CD4-positive, alpha-beta memory T cell (primary cell): ENCODE data around the gene MEGF11. TPM values are rescaled to one million over a fixed set of nuclear protein-coding genes. Genes with fewer than 3 reads are reported as not detected.
A peak's percentile ranks its signal among the peaks of the same experiment; 100 is the strongest.
"Not testable (repeated sequence)": the region's sequence is repeated elsewhere in the genome, so short reads cannot be mapped to it uniquely, and the experiment has no call there.

ENCODE experiments used
- CTCF ChIA-PET: fragments of 350-600 bp; sonication (Branson Sonifier 250); formaldehyde crosslinking; loops from one replicate; lab custom pipeline; 2021; ENCODE audit warnings: inconsistent platforms; ENCODE audit not compliant: partially characterized antibody; lab: Charles Lee
- POLR2A ChIA-PET: fragments of 350-600 bp; sonication (Branson Sonifier 250); formaldehyde crosslinking; loops from one replicate; lab custom pipeline; 2021; ENCODE audit not compliant: partially characterized antibody; lab: Charles Lee
- DNase-seq, 5 donors: peaks; one replicate each; pipeline versions ENCODE4 v3.0.0 to v3.0.0-alpha.2; 2020 to 2022; ENCODE audit warnings: mixed read lengths in 1 of 5
- H3K27ac ChIP-seq: one replicate; pipeline ENCODE4 v1.7.0; 2013; ENCODE audit warnings: low read depth, low read length
- H3K27me3 ChIP-seq: 2 replicates; pipeline ENCODE4 v1.7.0; 2013; ENCODE audit warnings: mild to moderate bottlenecking, low read length, moderate library complexity; ENCODE audit not compliant: insufficient read depth
- H3K36me3 ChIP-seq: 2 replicates; pipeline ENCODE4 v1.7.0; 2013; ENCODE audit warnings: mild to moderate bottlenecking, low read length, moderate library complexity; ENCODE audit not compliant: insufficient read depth
- H3K4me1 ChIP-seq: 2 replicates; pipeline ENCODE4 v1.7.0; 2013; ENCODE audit warnings: mild to moderate bottlenecking, low read length, moderate library complexity; ENCODE audit not compliant: insufficient read depth
- H3K4me3 ChIP-seq, 2 donors: one replicate each; pipeline ENCODE4 v1.7.0; 2013; ENCODE audit warnings: low read length in 2 of 2, mild to moderate bottlenecking in 1 of 2
- H3K9me3 ChIP-seq, 2 donors: one replicate each; pipeline ENCODE4 v1.7.0; 2013; ENCODE audit warnings: low read length in 2 of 2, control low read depth in 1 of 2; ENCODE audit not compliant: control insufficient read depth in 1 of 2
- H3K27ac Mint-ChIP-seq, 7 donors: one replicate each; pipeline ENCODE4 v1.8.0; 2020 to 2021; ENCODE audit warnings: mixed read lengths in 7 of 7, mild to moderate bottlenecking in 6 of 7, inconsistent platforms in 3 of 7, moderate library complexity in 3 of 7
- H3K27me3 Mint-ChIP-seq, 2 donors: one replicate each; pipeline ENCODE4 v1.8.0; 2020 to 2021; ENCODE audit warnings: mixed read lengths in 2 of 2
- H3K36me3 Mint-ChIP-seq, 2 donors: one replicate each; pipeline ENCODE4 v1.8.0; 2020 to 2021; ENCODE audit warnings: mixed read lengths in 2 of 2, inconsistent platforms in 1 of 2, mild to moderate bottlenecking in 1 of 2
- H3K4me1 Mint-ChIP-seq, 4 donors: one replicate each; pipeline ENCODE4 v1.8.0; 2020 to 2021; ENCODE audit warnings: mixed read lengths in 4 of 4, mild to moderate bottlenecking in 1 of 4
- H3K4me3 Mint-ChIP-seq, 8 donors: one replicate each; pipeline ENCODE4 v1.8.0; 2020 to 2021; ENCODE audit warnings: mixed read lengths in 8 of 8, mild to moderate bottlenecking in 7 of 8, moderate library complexity in 6 of 8, inconsistent platforms in 3 of 8
- H3K9me3 Mint-ChIP-seq, 8 donors: one replicate each; pipeline ENCODE4 v1.8.0; 2020 to 2021; ENCODE audit warnings: mixed read lengths in 8 of 8, mild to moderate bottlenecking in 5 of 8, inconsistent platforms in 3 of 8, moderate library complexity in 1 of 8
- intact Hi-C: fragments of 100-400 bp; cut with micrococcal nuclease; formaldehyde crosslinking; loops from one replicate; pipeline ENCODE4 v1.15.1; 2023
- polyA plus RNA-seq, 2 donors: library from polyadenylated mRNA; unstranded; fragments of 300-500 nt; fragmentation: Illumina TruSeq; gene quantifications; one replicate each; pipeline ENCODE4 v1.2.3, GENCODE V29; 2021
- total RNA-seq, 2 experiments: library from RNA; stranded (reverse); gene quantifications; one replicate each; pipeline ENCODE4 v1.2.3, GENCODE V29; 2021

The MEGF11 gene
- total and polyA plus RNA-seq, 4 experiments from 2014 or later: 0.69 TPM; not detected in 3

- H3K9me3 Mint-ChIP-seq, H3K9me3 ChIP-seq, H3K27me3 ChIP-seq, H3K4me3 ChIP-seq, DNase-seq, H3K4me3 Mint-ChIP-seq, CTCF ChIA-PET, H3K27me3 Mint-ChIP-seq, H3K36me3 ChIP-seq, H3K27ac ChIP-seq: not testable (repeated sequence)
- peaks cover 22 to 56% (median 35%) of the 10 kb centered on the region in 4 donors for H3K4me1 Mint-ChIP-seq
- H3K4me1 ChIP-seq: peaks cover 48% of the 10 kb centered on the region
- peaks cover 4 to 37% of the 10 kb centered on the region in 2 donors for H3K36me3 Mint-ChIP-seq
- POLR2A ChIA-PET: interaction anchor here (0.7 kb wide), 1 partner anchor 10 kb away, joined by 3 read pairs; no protein-coding TSS in a partner anchor
- intact Hi-C loops: loop anchor here (2.0 kb wide), 1 partner anchor 17 kb away; no protein-coding TSS in a partner anchor
- peak overlapping the region in 1 of 7 donors; percentile 23 for H3K27ac Mint-ChIP-seq
These were observed 381.7 kb downstream of the MEGF11 start for GRCh38 chr15:65871886-65872285.

- Histone ChIP-seq H3K27me3 (no peaks in the 10 kb centered on the region), H3K4me3 (peak overlapping the region; percentile 92 to 99), H3K4me1 (peaks cover 44% of the 10 kb centered on the region), H3K27ac (peak overlapping the region; percentile 89), H3K9me3 (no peaks in the 10 kb centered on the region), H3K36me3 (no peaks in the 10 kb centered on the region)
- Mint-ChIP-seq H3K27me3 (peaks cover 0 to 5% of the 10 kb centered on the region in 2 donors), H3K9me3 (peaks cover 0 to 8% (median 0%) of the 10 kb centered on the region in 8 donors), H3K36me3 (peaks cover 4 to 33% of the 10 kb centered on the region in 2 donors), H3K4me1 (peaks cover 22 to 56% (median 35%) of the 10 kb centered on the region in 4 donors), H3K4me3 (peak overlapping the region; percentile 95 to 100 (median 98)), H3K27ac (peak overlapping the region; percentile 98 to 100 (median 99))
- intact Hi-C loops: loop anchor here (2.0 kb wide), 1 partner anchor 18 kb away; no protein-coding TSS in a partner anchor
- DNase-seq: no peak
- ChIA-PET CTCF (interaction anchor here (1.5 to 3.8 kb wide), 3 partner anchors 17 to 260 kb away, joined by 4 to 20 read pairs (median 6); partner anchors contain the start of gene INTS14), POLR2A (interaction anchor here (0.6 to 2.9 kb wide), 6 partner anchors 13 to 1519 kb away, joined by 3 to 41 read pairs (median 12); partner anchors contain the start of genes DENND4A and INTS14)
These were observed 382.5 kb downstream of the MEGF11 start for GRCh38 chr15:65870889-65871533.

- CTCF ChIA-PET: interaction anchor here (0.8 to 3.8 kb wide), 14 partner anchors 10 to 275 kb away, joined by 3 to 20 read pairs (median 6); partner anchors contain the start of genes DENND4A and INTS14
- intact Hi-C loops: loop anchor here (1.0 to 10.0 kb wide), 7 partner anchors 19 to 737 kb away; partner anchors contain the start of genes DENND4A, DIS3L, DPP8 and INTS14
- H3K27me3 Mint-ChIP-seq: peaks cover 0 to 5% of the 10 kb centered on the region in 2 donors
These were observed 383.3 kb downstream of the MEGF11 start for GRCh38 chr15:65869954-65870871.

GRCh38 chr15:65869126-65869953, 384.2 kb downstream of the MEGF11 start, which contains the start of gene RAB11A:
RAB11A (plus strand) TSS chr15:65869491; CDS start chr15:65869586, 95 bp downstream.
- peaks cover 0 to 5% of the 10 kb centered on the region in 2 donors for H3K27me3 Mint-ChIP-seq
- peak; percentile 96 to 97 (median 96) for DNase-seq
- intact Hi-C loops: loop anchor here (1.0 to 10.0 kb wide), 6 partner anchors 77 to 737 kb away; partner anchors contain the start of genes DENND4A, DIS3L, DPP8 and INTS14

More at GRCh38 chr15:65869954-65870871, 383.3 kb downstream of the MEGF11 start:
- H3K36me3 Mint-ChIP-seq: peaks cover 4 to 27% of the 10 kb centered on the region in 2 donors
- peaks cover 40% of the 10 kb centered on the region for H3K4me1 ChIP-seq
- POLR2A ChIA-PET: interaction anchor here (0.5 to 2.9 kb wide), 30 partner anchors 8 to 1518 kb away, joined by 3 to 41 read pairs (median 4); partner anchors contain the start of genes CLPX, DENND4A, DIS3L and DPP8
- H3K9me3 ChIP-seq: no peaks in the 10 kb centered on the region
- peak overlapping the region; percentile 95 to 100 (median 98) for H3K4me3 Mint-ChIP-seq
- no peaks in the 10 kb centered on the region for H3K27me3 ChIP-seq
- no peaks in the 10 kb centered on the region for H3K36me3 ChIP-seq
- peak overlapping the region; percentile 92 to 99 for H3K4me3 ChIP-seq
- H3K27ac ChIP-seq: peak overlapping the region; percentile 89
- DNase-seq: peak in 3 of 5 donors; percentile 21 to 45 (median 21)
- peak overlapping the region; percentile 98 to 100 (median 99) for H3K27ac Mint-ChIP-seq
- peaks cover 0 to 8% (median 0%) of the 10 kb centered on the region in 8 donors for H3K9me3 Mint-ChIP-seq
- peaks cover 16 to 49% (median 29%) of the 10 kb centered on the region in 4 donors for H3K4me1 Mint-ChIP-seq

GRCh38 chr15:65868546-65869125, 384.9 kb downstream of the MEGF11 start:
- intact Hi-C loops: loop anchor here (1.0 to 10.0 kb wide), 6 partner anchors 76 to 736 kb away; partner anchors contain the start of genes DENND4A, DIS3L, DPP8 and INTS14
- DNase-seq: no peak
- Mint-ChIP-seq H3K4me3 (peak overlapping the region; percentile 95 to 100 (median 98)), H3K9me3 (peaks cover 0 to 8% (median 0%) of the 10 kb centered on the region in 8 donors), H3K36me3 (peaks cover 0 to 24% of the 10 kb centered on the region in 2 donors), H3K4me1 (peaks cover 14 to 43% (median 25%) of the 10 kb centered on the region in 4 donors), H3K27ac (peak overlapping the region; percentile 98 to 100 (median 99)), H3K27me3 (peaks cover 0 to 5% of the 10 kb centered on the region in 2 donors)
- H3K9me3 ChIP-seq: no peaks in the 10 kb centered on the region
- peaks cover 37% of the 10 kb centered on the region for H3K4me1 ChIP-seq
- peak overlapping the region; percentile 89 for H3K27ac ChIP-seq
- peak overlapping the region; percentile 92 to 99 for H3K4me3 ChIP-seq
- H3K36me3 ChIP-seq: no peaks in the 10 kb centered on the region
- POLR2A ChIA-PET: interaction anchor here (0.6 to 2.9 kb wide), 35 partner anchors 9 to 975 kb away, joined by 3 to 41 read pairs (median 4); partner anchors contain the start of genes CLPX, DENND4A, DIS3L and DPP8
- CTCF ChIA-PET: interaction anchor here (0.6 to 3.8 kb wide), 17 partner anchors 9 to 556 kb away, joined by 3 to 20 read pairs (median 4); partner anchors contain the start of gene INTS14
- H3K27me3 ChIP-seq: no peaks in the 10 kb centered on the region

More at GRCh38 chr15:65869126-65869953, 384.2 kb downstream of the MEGF11 start, which contains the start of gene RAB11A:
- Histone ChIP-seq H3K4me1 (peaks cover 40% of the 10 kb centered on the region), H3K9me3 (no peaks in the 10 kb centered on the region), H3K27me3 (no peaks in the 10 kb centered on the region), H3K27ac (peak within 1 kb of the TSS; percentile 89), H3K36me3 (no peaks in the 10 kb centered on the region), H3K4me3 (peak within 1 kb of the TSS; percentile 92 to 99)
- CTCF ChIA-PET: interaction anchor here (0.6 to 3.8 kb wide), 21 partner anchors 9 to 555 kb away, joined by 3 to 20 read pairs (median 4); partner anchors contain the start of genes DENND4A and INTS14
- H3K27ac Mint-ChIP-seq: peak within 1 kb of the TSS; percentile 98 to 100 (median 99)
- H3K4me1 Mint-ChIP-seq: peaks cover 14 to 45% (median 26%) of the 10 kb centered on the region in 4 donors
- peaks cover under 1 to 24% of the 10 kb centered on the region in 2 donors for H3K36me3 Mint-ChIP-seq
- H3K4me3 Mint-ChIP-seq: peak within 1 kb of the TSS; percentile 95 to 100 (median 98)
- H3K9me3 Mint-ChIP-seq: peaks cover 0 to 8% (median 0%) of the 10 kb centered on the region in 8 donors
- POLR2A ChIA-PET: interaction anchor here (0.5 to 2.9 kb wide), 40 partner anchors 9 to 976 kb away, joined by 3 to 41 read pairs (median 4); partner anchors contain the start of genes CLPX, DENND4A, DIS3L and DPP8
